HepG2 (cell line): ENCODE measurements around the gene ARL11. TPM values are rescaled to one million over a fixed set of nuclear protein-coding genes. Genes with fewer than 3 reads are reported as not detected.

Experiments
- ATAC-seq: fragments of 200-7000 bp; cut with Tn5 transposase; 3 replicates; pipeline ENCODE4 v1.9.1; 2020; ENCODE audit warnings: mild to moderate bottlenecking, moderate library complexity
- BruUV-seq: library from RNA; stranded (reverse); fragments of 400-500 nt; replicated peaks from 2 replicates; lab custom pipeline; 2021; lab: Mats Ljungman, UMichigan
- CTCF ChIA-PET: fragments of 300-600 bp; formaldehyde crosslinking; extraction: SDS; loops from one replicate; lab custom pipeline; 2021; ENCODE audit warnings: low total read pairs, inconsistent platforms, low intra/inter-chr PET ratio; lab: Yijun Ruan, JAX
- POLR2A ChIA-PET: fragments of 350-600 bp; sonication (Branson Sonifier 250); formaldehyde crosslinking; loops from one replicate; lab custom pipeline; 2020; ENCODE audit warnings: antibody characterized with exemption, inconsistent platforms; lab: Yijun Ruan, JAX
- DNase-seq: peaks from one replicate; pipeline ENCODE4 v3.0.0-alpha.2; 2015; ENCODE audit warnings: low spot score
- FAIRE-seq: peaks from 3 replicates; lab custom pipeline; 2011; peaks lifted over from hg19 to GRCh38; lab: Jason Lieb, UNC
- H2AFZ ChIP-seq: one replicate; pipeline ENCODE4 v1.6.1; 2011; ENCODE audit warnings: low read length, inconsistent platforms
- H3K27ac ChIP-seq: fragments of 300-600 bp; 3 replicates; pipeline ENCODE4 v1.8.0; 2011; ENCODE audit warnings: mixed run types, mild to moderate bottlenecking, mixed read lengths, low read length, inconsistent platforms; ENCODE audit not compliant: insufficient read depth; ENCODE audit errors: extremely low read length
- H3K27me3 ChIP-seq, 2 experiments: fragments of 200-600 bp in 1 of 2; 2 replicates in 1 of 2; 3 replicates in 1 of 2; pipeline versions ENCODE4 v1.6.0 to v1.8.0; 2011; ENCODE audit warnings: low read length in 2 of 2, mild to moderate bottlenecking in 2 of 2, moderate library complexity in 2 of 2, inconsistent platforms in 1 of 2; ENCODE audit not compliant: insufficient read depth in 2 of 2, control insufficient read depth in 1 of 2
- H3K36me3 ChIP-seq, 2 experiments: fragments of 200-600 bp in 1 of 2; replicated peaks in 1 of 2; 2 replicates in 1 of 2; 3 replicates in 1 of 2; pipeline versions ENCODE4 v1.5.1 to v1.8.0; 2011; ENCODE audit warnings: low read length in 2 of 2, inconsistent platforms in 1 of 2; ENCODE audit not compliant: insufficient read depth in 2 of 2, control insufficient read depth in 1 of 2
- H3K4me1 ChIP-seq: 2 replicates; pipeline ENCODE4 v1.5.1; 2012; ENCODE audit warnings: low read length, inconsistent platforms; ENCODE audit not compliant: insufficient read depth
- H3K4me2 ChIP-seq: 2 replicates; pipeline ENCODE4 v1.6.0; 2011; ENCODE audit warnings: low read depth, low read length, inconsistent platforms
- H3K4me3 ChIP-seq, 3 experiments: fragments of 200-600 bp in 1 of 3; sonication (generic), shearing (Covaris generic) in 1 of 3; replicated peaks in 1 of 3; 2 replicates each; pipeline ENCODE4 v1.5.1; 2011 to 2016; ENCODE audit warnings: low read length in 3 of 3, inconsistent platforms in 2 of 3, low read depth in 2 of 3, mild to moderate bottlenecking in 2 of 3, control low read depth in 1 of 3, mixed read lengths in 1 of 3; ENCODE audit not compliant: insufficient read depth in 1 of 3
- H3K79me2 ChIP-seq: one replicate; pipeline ENCODE4 v1.6.1; 2011; ENCODE audit warnings: low read length, inconsistent platforms; ENCODE audit not compliant: insufficient read depth
- H3K9ac ChIP-seq: 2 replicates; pipeline ENCODE4 v1.6.0; 2011; ENCODE audit warnings: mild to moderate bottlenecking, low read depth, low read length, inconsistent platforms; ENCODE audit not compliant: insufficient read depth
- H3K9me3 ChIP-seq: 2 replicates; pipeline ENCODE4 v1.5.1; 2012; ENCODE audit warnings: mild to moderate bottlenecking, low read length
- H4K20me1 ChIP-seq: 2 replicates; pipeline ENCODE4 v1.6.0; 2011; ENCODE audit warnings: inconsistent platforms, mild to moderate bottlenecking, low read length, moderate library complexity; ENCODE audit not compliant: insufficient read depth
- BRD4 ChIP-seq: sonication (generic); formaldehyde crosslinking; IDR thresholded peaks from 2 replicates; pipeline ENCODE4 v1.4.0; 2020; ENCODE audit warnings: missing genetic modification reagents
- CAMTA2 ChIP-seq: sonication (generic); formaldehyde crosslinking; IDR thresholded peaks from 2 replicates; pipeline ENCODE4 v1.4.0; 2020; ENCODE audit warnings: mild to moderate bottlenecking, missing genetic modification reagents, borderline replicate concordance
- GMEB1 ChIP-seq: sonication (generic); formaldehyde crosslinking; IDR thresholded peaks from 2 replicates; pipeline ENCODE4 v1.5.1; 2020; ENCODE audit warnings: missing genetic modification reagents, mild to moderate bottlenecking, borderline replicate concordance
- KLF16 ChIP-seq, 2 experiments: sonication (generic) in 1 of 2; formaldehyde crosslinking in 1 of 2; IDR thresholded peaks; 2 replicates each; pipeline versions ENCODE4 v1.6.1 to v1.8.0; 2016 to 2023; ENCODE audit warnings: missing genetic modification reagents in 2 of 2, missing compliant biosample characterization in 1 of 2
- PPARG ChIP-seq: conservative IDR thresholded peaks from 2 replicates; pipeline ENCODE4 v1.6.1; 2016; ENCODE audit warnings: missing biosample characterization, missing genetic modification reagents
- SIX1 ChIP-seq: sonication (generic); formaldehyde crosslinking; IDR thresholded peaks from 2 replicates; pipeline ENCODE4 v1.4.0; 2020; ENCODE audit warnings: missing genetic modification reagents, borderline replicate concordance
- TBX2 ChIP-seq: sonication (generic); formaldehyde crosslinking; IDR thresholded peaks from 2 replicates; pipeline ENCODE4 v1.5.0; 2020; ENCODE audit warnings: missing genetic modification reagents, mild to moderate bottlenecking, borderline replicate concordance
- ZNF232 ChIP-seq: sonication (generic); formaldehyde crosslinking; IDR thresholded peaks from 2 replicates; pipeline ENCODE4 v1.4.0; 2020; ENCODE audit warnings: missing genetic modification reagents, borderline replicate concordance
- ZNF264 ChIP-seq: sonication (generic); formaldehyde crosslinking; IDR thresholded peaks from 2 replicates; pipeline ENCODE4 v1.4.0; 2020; ENCODE audit warnings: missing genetic modification reagents
- ZNF276 ChIP-seq: sonication (generic); formaldehyde crosslinking; IDR thresholded peaks from 2 replicates; pipeline ENCODE4 v1.4.0; 2020; ENCODE audit warnings: mild to moderate bottlenecking, low read depth, missing genetic modification reagents
- ZNF317 ChIP-seq: sonication (generic); formaldehyde crosslinking; IDR thresholded peaks from 2 replicates; pipeline ENCODE4 v1.5.0; 2020; ENCODE audit warnings: mild to moderate bottlenecking, missing genetic modification reagents
- ZNF678 ChIP-seq: sonication (generic); formaldehyde crosslinking; IDR thresholded peaks from 2 replicates; pipeline ENCODE4 v1.4.0; 2020; ENCODE audit warnings: mild to moderate bottlenecking, missing genetic modification reagents
- WGBS: methylation state at CpG from one replicate; pipeline ENCODE4 v1.1.6; 2017; ENCODE audit warnings: low lambda C conversion rate; 5-methylcytosine and 5-hydroxymethylcytosine counted together
- in situ Hi-C: cut with HindIII; loops from 2 replicates; pipeline ENCODE4 v1.10.0; 2017; ENCODE audit warnings: low pct_unique_long_range_greater_than_20kb; ENCODE audit not compliant: extremely low pct_ligation_motif_present
- intact Hi-C: fragments of 100-400 bp; cut with micrococcal nuclease; formaldehyde crosslinking; loops from one replicate; pipeline ENCODE4 v1.10.0; 2022; ENCODE audit not compliant: unreplicated experiment
- polyA plus RNA-seq, 8 experiments: library from polyadenylated mRNA; depleted of rRNA in 3 of 8; stranded (reverse) in 7 of 8; unstranded in 1 of 8; fragments of >200 nt; fragmentation: Illumina TruSeq in 4 of 8; extraction: Trizol in 4 of 8; gene quantifications; 2 replicates each; pipeline versions ENCODE4 v1.2.1 to v1.2.3, GENCODE V29; 2011 to 2016; ENCODE audit warnings: low read depth in 4 of 8, missing spikeins in 1 of 8, mixed read lengths in 1 of 8; ENCODE audit not compliant: insufficient read depth in 1 of 8
- total RNA-seq, 5 experiments: library from RNA; depleted of rRNA; stranded (reverse); fragments of >200 nt; fragmentation: Illumina TruSeq; extraction: Trizol; gene quantifications; 2 replicates each; pipeline ENCODE4 v1.2.3, GENCODE V29; 2016; ENCODE audit warnings: low read depth in 1 of 5

The ARL11 gene
- total and polyA plus RNA-seq, 2 of the 13 experiments (the other 11 are each of a cell fraction or from before 2014, with no cell fraction given), result 0.04 to 0.22 TPM

DNA sequence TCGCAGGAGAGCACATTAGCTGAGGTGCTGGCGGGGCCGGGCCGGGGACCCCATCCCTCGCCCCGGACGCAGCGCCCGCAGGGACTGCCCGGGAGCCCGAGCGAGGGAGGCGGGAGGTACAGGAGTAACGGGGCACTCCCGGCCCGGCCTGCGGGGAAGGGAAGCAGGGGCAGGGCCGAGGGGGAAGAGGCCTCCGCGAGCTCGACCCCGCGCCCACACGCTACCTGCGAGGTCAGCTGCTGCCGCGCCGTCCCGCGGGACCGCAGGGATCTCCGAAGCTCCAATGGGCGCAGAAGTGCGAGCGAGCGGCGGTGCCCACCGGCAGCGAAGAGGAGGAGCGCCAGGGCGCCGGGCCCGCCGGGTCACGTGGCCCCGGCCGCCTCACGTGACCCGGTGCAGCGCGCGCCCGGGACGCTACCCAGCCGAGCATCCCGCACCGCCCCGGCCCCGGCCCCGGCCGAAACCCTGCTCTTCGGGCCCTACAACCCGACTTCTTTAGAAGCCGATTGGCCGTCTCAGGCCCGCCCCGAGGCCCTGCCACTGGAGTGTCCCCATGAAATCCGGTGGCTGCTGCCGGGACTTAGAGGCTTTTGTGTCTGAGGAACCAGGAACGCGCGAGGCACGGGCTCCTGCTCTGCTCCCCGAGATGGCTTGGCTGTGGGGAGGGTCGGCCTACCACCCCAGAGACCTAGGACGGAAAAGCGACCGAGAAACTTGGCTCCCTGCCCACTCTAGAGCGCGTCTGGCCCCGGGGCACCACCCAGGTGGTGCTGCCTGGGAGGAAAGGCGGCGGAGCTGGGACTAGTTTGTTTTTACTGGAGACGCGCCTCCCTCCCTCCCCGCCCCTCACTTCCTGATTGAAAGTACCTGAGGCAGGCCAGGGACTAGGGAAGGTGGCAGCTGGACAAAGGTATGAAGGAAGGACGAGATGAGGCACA, 42.8 kb upstream of the ARL11 start, which contains the start of gene RCBTB1 (continued):
- TF ChIP-seq ZNF276 (CRISPR knock-in tag) (0 out of 2 replicates have a peak, but pooled peaks have one; percentile 13), ZNF678 (no peak), ZNF317 (CRISPR knock-in tag) (0 out of 2 replicates have a peak, but pooled peaks have one; percentile 56), BRD4 (CRISPR knock-in tag) (peak; percentile 85), TBX2 (CRISPR knock-in tag) (peak; percentile 23; the same call in 1 of the 2 replicates), CAMTA2 (0 out of 2 replicates have a peak, but pooled peaks have one; percentile 74), ZNF232 (CRISPR knock-in tag) (0 out of 2 replicates have a peak, but pooled peaks have one; percentile 19), KLF16 (CRISPR knock-in tag; IDR thresholded peaks at IDR 0.05) (peak in 1 of 2 experiments; percentile 16; a peak in 1 of 4 replicates)

DNA sequence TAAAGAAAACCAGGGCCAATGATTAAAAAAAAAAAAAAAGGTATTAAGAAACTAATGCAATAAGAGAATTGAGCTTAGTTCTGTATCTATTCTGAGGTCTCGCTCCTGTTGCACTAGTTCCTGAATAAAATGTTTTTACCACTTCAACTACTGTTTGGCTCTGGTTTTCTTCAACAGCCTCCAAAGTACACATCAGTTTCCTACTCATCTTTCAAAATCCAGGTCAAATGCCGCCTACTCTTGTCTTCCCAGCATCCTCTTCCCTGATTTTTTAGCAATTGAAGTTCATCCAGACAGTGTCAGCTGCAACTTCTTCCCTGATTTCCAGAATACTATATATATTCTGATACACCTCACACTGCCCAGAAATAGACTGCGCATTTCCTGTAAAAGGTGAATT, 41.6 kb upstream of the ARL11 start:
- Histone ChIP-seq H2AFZ (no peak overlapping the region), H3K27me3 (no peaks in the 10 kb centered on the region; a peak in 1 of 5 replicates), H3K36me3 (peaks cover 0 to under 1% of the 10 kb centered on the region in 2 experiments; a peak in 3 of 5 replicates), H3K4me2 (peak overlapping the region; percentile 100), H4K20me1 (no peaks in the 10 kb centered on the region), H3K9me3 (no peaks in the 10 kb centered on the region), H3K9ac (peak overlapping the region; percentile 78), H3K79me2 (peaks cover 17% of the 10 kb centered on the region), H3K4me3 (peak overlapping the region in 2 of 3 experiments; percentile 89 to 93; a peak in 3 of 6 replicates), H3K27ac (peak overlapping the region; percentile 69), H3K4me1 (peaks cover 74% of the 10 kb centered on the region)
- ChIA-PET CTCF (no interaction called here), POLR2A (interaction anchor here (0.9 to 3.1 kb wide), 9 partner anchors 8 to 206 kb away, joined by 3 to 15 read pairs (median 5); partner anchors contain the start of genes CAB39L, KPNA3, PHF11 and SETDB2)
- peak; percentile 29 for DNase-seq
- 19% methylated on average over 3 of the region's 3 CpGs for WGBS
- in situ Hi-C loops (no loop called here), intact Hi-C loops (no loop called here)
- BruUV-seq, result no TSS peak
- no peak for ATAC-seq
- FAIRE-seq, result no peak
- TF ChIP-seq GMEB1 (CRISPR knock-in tag) (no peak), SIX1 (CRISPR knock-in tag) (0 out of 2 replicates have a peak, but pooled peaks have one; percentile 22), ZNF264 (CRISPR knock-in tag) (peak; percentile 82; the same call in 1 of the 2 replicates), PPARG (CRISPR knock-in tag) (peak; percentile 79)
